H1 (cell line): ENCODE measurements around the gene LSM14B. TPM values are rescaled to one million over a fixed set of nuclear protein-coding genes. Genes with fewer than 3 reads are reported as not detected.

Experiments used
- TAF1 ChIP-seq: IDR thresholded peaks from 2 replicates; pipeline ENCODE4 v1.6.1; 2011; ENCODE audit warnings: mild to moderate bottlenecking, low read depth, low read length
- polyA plus RNA-seq, 7 experiments: library from polyadenylated mRNA; depleted of rRNA in 3 of 7; stranded (reverse) in 5 of 7; unstranded in 2 of 7; fragments of >200 nt in 5 of 7; fragments of 200-250 nt in 2 of 7; gene quantifications; 1 replicate in 5 of 7; 2 replicates in 1 of 7; 4 replicates in 1 of 7; pipeline versions ENCODE4 v1.2.1 to v1.2.3, GENCODE V29; 2011 to 2013; ENCODE audit warnings: missing spikeins in 2 of 7, mixed read lengths in 2 of 7
- total RNA-seq: library from RNA; stranded (reverse); fragmentation: NEBNext Ultra II Directional; extraction: Animal tissue kit (Norgen Biotek cat#: 25700); gene quantifications from 2 replicates; pipeline ENCODE4 v1.2.1, GENCODE V29; 2021

Gene LSM14B
- total and polyA plus RNA-seq, 2 of the 8 experiments (the other 6 are each of a cell fraction or from before 2014, with no cell fraction given) = 58.3 to 65.6 TPM

DNA sequence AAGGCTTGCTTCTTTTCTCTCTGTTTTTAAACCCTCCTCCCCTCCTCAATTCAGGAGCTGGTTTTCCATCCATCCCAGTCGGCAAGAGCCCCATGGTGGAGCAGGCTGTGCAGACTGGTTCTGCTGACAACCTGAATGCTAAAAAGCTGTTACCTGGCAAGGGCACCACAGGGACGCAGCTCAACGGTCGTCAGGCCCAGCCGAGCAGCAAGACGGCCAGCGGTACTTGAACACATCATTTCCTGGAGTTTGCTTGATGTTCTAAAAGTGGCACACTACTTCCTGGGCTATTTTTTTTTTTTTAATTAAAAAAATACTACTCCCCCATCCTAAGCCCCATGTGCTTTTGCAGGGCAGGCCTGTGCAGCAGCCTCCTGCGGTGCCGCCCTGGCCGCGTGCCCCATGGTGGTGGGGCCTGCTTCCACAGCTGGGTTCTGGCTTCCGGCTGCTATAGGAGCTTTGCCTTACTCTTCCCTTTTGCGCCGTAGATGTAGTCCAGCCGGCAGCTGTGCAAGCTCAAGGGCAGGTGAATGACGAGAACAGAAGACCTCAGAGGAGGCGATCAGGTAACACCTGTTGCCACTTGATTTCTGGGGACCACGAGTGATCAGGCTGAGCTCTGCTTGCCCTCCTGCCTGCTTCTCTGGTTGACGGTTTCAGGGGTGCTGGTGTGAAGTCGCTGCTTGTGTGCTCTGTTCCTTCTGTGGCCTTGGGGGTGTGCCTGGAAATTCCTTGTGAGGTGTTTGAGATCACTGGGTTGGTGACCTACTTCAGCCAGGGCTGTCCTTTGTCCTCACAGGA, 7.7 kb downstream of the LSM14B start (continued):
- TF ChIP-seq TAF1 = no peak
